ENCODE results near the gene MR1.

Gene MR1

DNA sequence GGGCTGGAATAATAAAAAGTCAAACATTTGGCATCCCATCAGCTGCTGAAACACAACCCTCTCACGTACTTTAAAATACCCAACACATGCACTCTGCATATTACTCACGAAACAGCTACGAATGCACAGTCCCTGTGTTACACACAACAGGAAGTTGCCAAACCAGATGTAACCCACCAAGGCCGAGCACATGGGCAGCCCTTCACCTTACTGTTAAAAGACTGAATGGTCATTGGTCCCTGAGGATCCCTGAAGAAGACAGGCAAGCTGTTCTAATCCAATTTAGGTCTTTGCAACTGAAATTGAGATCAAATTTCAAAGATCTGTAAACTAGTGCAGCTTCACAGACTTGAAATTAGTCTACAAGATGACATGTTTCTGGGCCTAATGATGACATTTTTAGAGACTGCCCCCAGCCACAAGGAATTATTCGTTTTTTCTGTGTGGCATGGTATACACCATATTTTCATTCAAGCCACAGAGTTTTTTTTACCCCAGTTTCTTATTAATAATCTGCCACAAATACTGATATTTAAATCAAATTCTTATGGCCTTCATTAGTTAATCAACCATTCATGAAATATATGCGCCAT, 29.1 kb downstream of the MR1 start:
- POLR2A ChIA-PET: interaction anchor here (0.5 to 0.8 kb wide), 2 partner anchors 13 to 26 kb away, joined by 3 read pairs; no protein-coding TSS in a partner anchor
- peak; percentile 41 for DNase-seq (ENCODE audit: low read depth, low spot score)
- TF ChIP-seq, protein P1, sequence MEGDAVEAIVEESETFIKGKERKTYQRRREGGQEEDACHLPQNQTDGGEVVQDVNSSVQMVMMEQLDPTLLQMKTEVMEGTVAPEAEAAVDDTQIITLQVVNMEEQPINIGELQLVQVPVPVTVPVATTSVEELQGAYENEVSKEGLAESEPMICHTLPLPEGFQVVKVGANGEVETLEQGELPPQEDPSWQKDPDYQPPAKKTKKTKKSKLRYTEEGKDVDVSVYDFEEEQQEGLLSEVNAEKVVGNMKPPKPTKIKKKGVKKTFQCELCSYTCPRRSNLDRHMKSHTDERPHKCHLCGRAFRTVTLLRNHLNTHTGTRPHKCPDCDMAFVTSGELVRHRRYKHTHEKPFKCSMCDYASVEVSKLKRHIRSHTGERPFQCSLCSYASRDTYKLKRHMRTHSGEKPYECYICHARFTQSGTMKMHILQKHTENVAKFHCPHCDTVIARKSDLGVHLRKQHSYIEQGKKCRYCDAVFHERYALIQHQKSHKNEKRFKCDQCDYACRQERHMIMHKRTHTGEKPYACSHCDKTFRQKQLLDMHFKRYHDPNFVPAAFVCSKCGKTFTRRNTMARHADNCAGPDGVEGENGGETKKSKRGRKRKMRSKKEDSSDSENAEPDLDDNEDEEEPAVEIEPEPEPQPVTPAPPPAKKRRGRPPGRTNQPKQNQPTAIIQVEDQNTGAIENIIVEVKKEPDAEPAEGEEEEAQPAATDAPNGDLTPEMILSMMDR (IDR thresholded peaks at IDR 0.05; ENCODE audit: insufficient read depth, low read length, missing control alignments): no peak
- no peak overlapping the region for H3K4me3 ChIP-seq (ENCODE audit: low read depth, low read length)
- CTCF ChIA-PET: interaction anchor here (0.8 to 3.8 kb wide), 5 partner anchors 11 to 102 kb away, joined by 3 to 15 read pairs (median 5); no protein-coding TSS in a partner anchor

DNA sequence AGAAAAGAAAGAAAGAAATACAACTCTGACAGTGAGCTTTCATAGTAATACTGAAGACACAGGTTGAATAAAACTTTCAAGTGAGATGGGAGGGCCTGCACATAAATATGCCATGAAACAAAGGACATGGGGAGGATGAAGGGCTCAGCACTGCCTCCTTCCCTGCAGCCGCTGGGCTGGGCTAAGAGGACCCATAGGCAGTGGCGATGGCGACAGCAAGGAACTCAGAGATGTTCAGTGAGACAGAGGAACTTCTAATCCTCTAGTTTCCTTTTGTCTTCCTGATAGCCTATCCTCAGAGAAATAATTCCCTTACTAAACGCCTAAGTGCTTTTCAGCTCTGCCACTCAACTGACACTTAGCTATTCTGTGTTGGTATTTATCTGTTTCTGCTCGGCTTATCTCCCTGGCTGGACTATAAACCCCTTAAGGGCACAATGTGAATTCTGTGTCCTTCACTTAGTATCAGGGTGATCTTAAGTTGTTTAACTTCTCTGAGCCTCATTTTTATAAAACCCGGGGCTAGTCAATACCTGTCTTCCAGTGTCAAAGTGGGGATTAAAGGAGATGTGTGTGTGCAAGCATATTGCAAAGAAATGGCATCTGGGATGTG, 30.3 kb downstream of the MR1 start:
- POLR2A ChIA-PET: no interaction called here
- CTCF ChIA-PET: interaction anchor here (1.3 to 3.8 kb wide), 3 partner anchors 11 to 78 kb away, joined by 5 to 15 read pairs (median 12); no protein-coding TSS in a partner anchor

DNA sequence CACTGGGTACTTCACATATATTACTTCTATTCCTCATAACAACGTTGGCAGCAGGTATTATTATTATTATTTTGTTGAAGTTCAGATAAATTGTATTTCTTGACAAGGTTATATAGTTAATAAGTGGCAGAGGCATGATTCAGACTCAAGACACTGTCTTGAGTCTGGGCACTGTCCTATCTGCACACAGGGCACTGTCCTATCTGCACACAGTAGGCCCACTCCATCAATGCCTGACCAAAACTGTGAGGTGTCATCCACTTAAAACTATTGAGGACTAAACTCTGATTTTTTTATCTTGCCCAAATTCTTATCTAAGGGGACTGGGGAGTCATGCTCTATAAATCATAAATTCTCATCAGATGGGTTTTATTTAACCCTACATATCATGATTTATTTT, 30.9 kb downstream of the MR1 start:
- TF ChIP-seq, protein P1 (IDR thresholded peaks at IDR 0.05; ENCODE audit: insufficient read depth, low read length, missing control alignments): no peak
- no peak for DNase-seq (ENCODE audit: low read depth, low spot score)
- H3K4me3 ChIP-seq (ENCODE audit: low read depth, low read length): no peak overlapping the region
- ChIA-PET CTCF (interaction anchor here (3.8 kb wide), 1 partner anchor 77 kb away, joined by 15 read pairs; no protein-coding TSS in a partner anchor), POLR2A (no interaction called here)

More for the DNA sequence above, 30.3 kb downstream of the MR1 start:
- TF ChIP-seq, protein P1 (IDR thresholded peaks at IDR 0.05; ENCODE audit: insufficient read depth, low read length, missing control alignments): no peak
- DNase-seq (ENCODE audit: low read depth, low spot score): no peak
- H3K4me3 ChIP-seq (ENCODE audit: low read depth, low read length): no peak overlapping the region

DNA sequence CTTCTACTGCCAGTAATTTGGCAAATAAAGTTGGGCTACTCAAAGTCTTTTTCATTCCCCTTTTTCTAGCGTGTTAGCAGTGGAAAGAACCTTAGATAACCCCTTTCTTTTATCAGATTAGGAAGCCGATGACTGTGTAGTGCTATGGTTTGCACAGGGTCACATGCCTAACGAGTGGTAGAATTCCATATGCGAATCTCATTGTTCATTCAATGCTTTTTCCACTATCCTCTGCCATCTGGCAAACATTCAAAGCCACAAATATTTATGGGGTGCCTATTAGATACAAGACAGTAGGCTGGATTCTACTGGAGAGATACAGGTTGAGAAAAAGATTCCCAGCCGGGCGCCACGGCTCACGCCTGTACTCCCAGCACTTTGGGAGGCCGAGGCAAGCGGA, 39.9 kb downstream of the MR1 start:
- no peak overlapping the region for H3K4me3 ChIP-seq (ENCODE audit: low read depth, low read length)
- peak; percentile 59 for DNase-seq (ENCODE audit: low read depth, low spot score)
- ChIA-PET CTCF (no interaction called here), POLR2A (no interaction called here)
- TF ChIP-seq, protein P1 (IDR thresholded peaks at IDR 0.05; ENCODE audit: insufficient read depth, low read length, missing control alignments): no peak

DNA sequence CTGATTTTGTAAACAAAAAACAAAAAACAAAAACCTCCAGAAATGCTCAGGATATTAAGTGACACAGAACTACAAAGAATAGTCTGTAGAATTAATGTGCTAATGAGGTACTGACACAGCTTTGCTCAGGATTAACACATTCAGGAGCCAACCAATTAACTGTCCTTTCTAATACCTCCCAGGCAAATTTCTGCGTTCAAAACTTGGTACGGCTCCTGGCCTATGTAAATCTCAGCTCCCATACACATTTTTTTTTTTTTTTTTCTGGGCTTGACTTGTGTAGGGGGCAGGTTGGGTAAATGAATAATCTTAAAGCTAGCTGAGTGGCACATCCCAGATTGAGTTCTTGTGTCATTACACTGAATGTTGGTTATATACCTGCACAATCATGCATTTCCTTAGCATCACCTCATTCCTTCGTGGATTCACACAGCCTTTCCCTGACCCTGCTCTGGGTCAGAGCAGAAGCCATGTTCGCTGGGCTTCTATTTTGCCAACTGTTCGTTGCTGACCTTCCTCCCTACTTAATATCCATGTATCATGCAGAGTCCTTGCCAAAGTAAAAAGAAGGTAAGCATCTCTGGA, 42.1 kb downstream of the MR1 start:
- ChIA-PET CTCF (interaction anchor here (1.7 to 2.1 kb wide), 3 partner anchors 10 to 66 kb away, joined by 5 to 8 read pairs (median 5); no protein-coding TSS in a partner anchor), POLR2A (interaction anchor here (0.6 kb wide), 1 partner anchor 13 kb away, joined by 3 read pairs; no protein-coding TSS in a partner anchor)
- H3K4me3 ChIP-seq (ENCODE audit: low read depth, low read length): no peak overlapping the region
- TF ChIP-seq, protein P1 (IDR thresholded peaks at IDR 0.05; ENCODE audit: insufficient read depth, low read length, missing control alignments): no peak
- no peak for DNase-seq (ENCODE audit: low read depth, low spot score)

DNA sequence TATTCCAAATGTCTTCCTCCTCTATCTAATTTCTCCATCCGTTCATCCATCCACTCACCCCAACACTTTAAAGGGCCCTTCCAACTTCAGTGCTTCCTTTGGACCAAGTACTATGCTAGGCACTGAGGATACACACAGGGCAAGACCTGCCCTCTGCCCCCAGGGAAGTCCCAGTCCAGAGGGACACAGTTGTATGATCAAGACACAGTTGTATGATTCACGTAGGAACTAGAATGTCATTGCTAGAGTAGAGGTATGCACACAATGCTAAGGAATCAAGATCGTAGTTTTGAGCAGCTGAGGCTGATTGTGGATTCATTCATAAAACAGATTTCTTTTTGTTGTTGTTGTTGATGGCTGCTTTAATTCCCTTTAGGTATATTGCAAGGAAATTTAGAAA, 43.1 kb downstream of the MR1 start:
- TF ChIP-seq, protein P1 (IDR thresholded peaks at IDR 0.05; ENCODE audit: insufficient read depth, low read length, missing control alignments): no peak
- POLR2A ChIA-PET: no interaction called here
- CTCF ChIA-PET: interaction anchor here (1.6 to 1.7 kb wide), 3 partner anchors 9 to 65 kb away, joined by 5 to 7 read pairs (median 5); no protein-coding TSS in a partner anchor

More for the DNA sequence above, 43.1 kb downstream of the MR1 start:
- no peak overlapping the region for H3K4me3 ChIP-seq (ENCODE audit: low read depth, low read length)
- no peak for DNase-seq (ENCODE audit: low read depth, low spot score)

Measured in AG04449 (cell line).